ENCODE data around the gene MAPK8IP3.

Gene MAPK8IP3

DNA sequence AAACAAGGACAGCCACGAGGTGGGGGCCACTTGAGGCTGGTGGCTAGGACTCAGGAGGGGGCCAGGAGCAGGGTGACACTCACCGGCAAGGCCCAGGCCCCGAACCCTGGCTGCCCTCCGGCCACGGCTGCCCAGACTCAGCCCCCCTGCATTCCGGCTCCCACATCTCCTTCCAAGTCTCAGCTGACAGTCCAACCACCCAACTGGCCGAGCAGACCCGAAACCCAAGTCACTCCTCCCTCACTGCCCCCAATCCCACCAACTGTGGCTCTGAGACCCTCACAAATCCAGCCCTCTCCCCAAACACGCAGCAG, 111.2 kb downstream of the MAPK8IP3 start:
- TF ChIP-seq CTCF (conservative IDR thresholded peaks at IDR 0.05; ENCODE audit: low read depth, low read length), result no peak
- no peak for DNase-seq (ENCODE audit: low read depth)
- no peak overlapping the region for H3K4me3 ChIP-seq (ENCODE audit: low read length)

DNA sequence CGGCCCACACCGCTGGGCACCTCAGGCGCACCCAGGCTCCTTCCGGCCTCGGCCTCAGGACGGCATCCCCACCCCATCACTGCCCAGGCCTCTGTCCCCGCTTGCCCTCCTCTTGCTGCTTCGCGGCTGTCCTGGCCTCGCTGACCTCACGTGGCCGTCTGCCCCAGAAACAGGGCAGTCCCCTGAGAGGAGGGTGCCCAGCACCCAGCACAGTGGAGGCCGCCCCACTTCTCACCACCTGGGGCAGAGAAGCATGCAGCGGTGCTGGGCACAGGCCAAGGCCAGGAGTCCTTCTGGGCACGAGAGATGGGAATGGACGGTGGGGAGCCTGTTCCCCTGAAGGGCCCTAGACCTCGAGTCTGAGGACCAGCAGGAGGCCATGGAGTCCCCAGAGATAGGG, 111.7 kb downstream of the MAPK8IP3 start:
- H3K4me3 ChIP-seq (ENCODE audit: low read length), result no peak overlapping the region
- TF ChIP-seq CTCF (conservative IDR thresholded peaks at IDR 0.05; ENCODE audit: low read depth, low read length), result no peak

DNA sequence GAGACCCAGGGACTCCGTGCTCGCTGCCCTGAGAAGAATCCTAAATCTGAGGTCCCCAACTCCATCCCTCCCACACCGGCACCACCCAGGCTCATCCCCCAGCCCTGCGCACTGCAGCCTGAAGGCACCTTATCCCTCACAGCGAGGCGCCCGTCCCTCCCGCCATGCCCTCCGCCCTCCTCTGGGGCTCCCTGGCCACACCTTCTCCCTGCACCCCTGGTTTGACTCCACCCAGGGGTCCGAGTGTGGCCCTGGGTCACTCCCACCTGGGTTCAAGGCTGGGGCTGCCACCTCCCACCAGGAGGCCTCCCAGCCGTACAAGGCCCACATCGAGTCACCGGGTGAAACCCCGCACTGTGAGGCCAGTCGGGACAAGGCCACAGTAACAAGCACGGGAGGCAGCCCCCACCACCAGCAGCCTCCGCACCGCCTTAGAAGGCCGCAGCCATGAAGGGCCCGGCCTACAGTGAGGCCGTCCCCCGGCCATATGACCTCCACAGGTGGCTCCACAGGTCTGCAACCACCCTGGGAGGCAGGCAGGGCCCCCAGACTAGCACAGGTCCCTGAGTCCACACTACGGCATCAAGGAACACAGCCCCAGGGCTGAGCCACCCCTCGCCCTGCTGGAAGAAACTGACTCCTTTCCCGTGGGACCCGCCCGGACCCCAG, 112.3 kb downstream of the MAPK8IP3 start:
- TF ChIP-seq CTCF (conservative IDR thresholded peaks at IDR 0.05; ENCODE audit: low read depth, low read length), result no peak
- DNase-seq (ENCODE audit: low read depth), result no peak
- no peak overlapping the region for H3K4me3 ChIP-seq (ENCODE audit: low read length)

More for the DNA sequence above, 111.7 kb downstream of the MAPK8IP3 start:
- no peak for DNase-seq (ENCODE audit: low read depth)

GRCh38 chr16:1818873-1819525, 113.0 kb downstream of the MAPK8IP3 start:
- no peak for TF ChIP-seq CTCF (conservative IDR thresholded peaks at IDR 0.05; ENCODE audit: low read depth, low read length)
- no peak overlapping the region for H3K4me3 ChIP-seq (ENCODE audit: low read length)
- DNase-seq (ENCODE audit: low read depth), result no peak

- TF ChIP-seq CTCF (conservative IDR thresholded peaks at IDR 0.05; ENCODE audit: low read depth, low read length), result no peak
- DNase-seq (ENCODE audit: low read depth), result no peak
- H3K4me3 ChIP-seq (ENCODE audit: low read length), result no peak overlapping the region
Observed at GRCh38 chr16:1819611-1820010, 113.6 kb downstream of the MAPK8IP3 start.

Measured in retinal pigment epithelial cell (primary cell).